GM21717 (cell line): ENCODE data around the gene MAP1S.

ENCODE experiments used
- ATAC-seq: cut with Tn5 transposase; IDR thresholded peaks from one replicate; pipeline ENCODE4 v1.9.1; 2021; ENCODE audit warnings: mild to moderate bottlenecking, moderate library complexity; ENCODE audit not compliant: unreplicated experiment

MAP1S gene

DNA sequence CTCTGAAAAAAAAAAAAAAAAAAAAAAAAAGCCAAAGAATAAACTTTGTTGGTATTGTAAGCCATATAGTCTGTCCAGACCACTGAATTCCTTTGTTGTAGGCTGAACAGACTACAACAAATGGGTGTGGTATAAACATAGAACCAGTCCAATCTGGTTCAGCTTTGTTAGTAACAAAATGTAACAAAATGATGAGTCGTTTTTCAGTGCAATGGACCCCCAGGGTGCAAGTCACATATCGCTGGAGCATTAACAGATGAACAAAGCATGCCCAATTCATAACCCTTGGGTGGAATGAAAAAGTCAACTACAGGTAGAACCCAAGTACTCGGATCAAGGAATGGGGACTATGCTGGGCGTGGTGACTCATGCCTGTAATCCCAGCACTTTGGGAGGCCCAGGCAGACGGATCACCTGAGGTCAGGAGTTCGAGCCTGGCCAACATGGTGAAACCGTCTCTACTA lies 18.4 kb downstream of the MAP1S start:
- no peak for ATAC-seq

DNA sequence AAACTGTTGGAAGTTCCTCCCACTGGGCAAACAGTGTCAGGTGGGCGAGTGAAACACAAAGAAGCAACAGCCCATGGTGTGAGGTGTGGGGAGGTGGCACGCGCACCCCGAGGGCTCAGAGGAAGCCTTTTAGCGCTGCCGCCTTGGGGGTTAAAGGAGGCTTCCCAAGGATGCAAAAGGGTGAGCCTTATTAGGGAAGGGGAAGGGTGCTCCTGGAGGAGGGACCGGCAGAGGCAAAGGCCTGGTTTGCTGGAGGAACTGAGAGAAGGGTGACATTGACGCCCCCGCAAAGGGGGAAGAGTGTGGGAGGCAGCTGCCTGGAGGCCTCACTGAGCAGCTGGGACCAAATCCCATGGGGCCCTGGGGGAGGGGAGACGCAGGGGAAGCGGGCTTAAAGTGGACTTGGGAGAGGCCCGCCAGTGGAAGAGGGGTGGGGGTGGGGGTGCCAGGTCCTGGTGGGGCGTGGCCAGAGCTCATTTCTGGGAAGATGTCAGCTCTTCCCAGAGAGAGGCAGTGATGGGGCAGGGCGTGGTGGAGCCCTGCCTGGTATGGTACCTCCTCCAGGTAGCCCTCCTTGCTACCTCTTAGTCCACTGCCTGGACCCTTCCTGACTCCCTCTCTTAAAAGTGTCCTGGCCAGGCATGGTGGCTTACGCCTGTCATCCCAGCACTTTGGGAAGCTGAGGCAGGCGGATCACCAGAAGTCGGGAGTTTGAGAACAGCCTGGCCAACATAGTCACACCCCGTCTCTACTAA lies 20.0 kb downstream of the MAP1S start:
- ATAC-seq = no peak

DNA sequence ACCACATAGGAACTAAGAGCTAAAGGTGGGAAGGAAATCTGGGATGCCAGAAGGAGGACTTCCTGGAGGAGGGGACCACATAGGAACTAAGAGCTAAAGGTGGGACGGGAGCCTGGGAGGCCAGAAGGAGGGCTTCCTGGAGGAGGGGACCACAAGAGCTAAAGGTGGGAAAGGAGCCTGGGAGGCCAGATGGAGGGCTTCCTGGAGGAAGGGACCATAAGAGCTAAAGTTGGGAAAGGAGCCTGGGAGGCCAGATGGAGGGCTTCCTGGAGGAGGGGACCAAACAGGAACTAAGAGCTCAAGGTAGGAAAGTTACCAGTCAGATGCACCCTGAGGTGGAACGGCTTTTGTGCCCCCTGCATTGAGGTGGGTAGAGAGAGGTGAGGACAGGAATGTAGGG lies 22.2 kb downstream of the MAP1S start:
- ATAC-seq = no peak

DNA sequence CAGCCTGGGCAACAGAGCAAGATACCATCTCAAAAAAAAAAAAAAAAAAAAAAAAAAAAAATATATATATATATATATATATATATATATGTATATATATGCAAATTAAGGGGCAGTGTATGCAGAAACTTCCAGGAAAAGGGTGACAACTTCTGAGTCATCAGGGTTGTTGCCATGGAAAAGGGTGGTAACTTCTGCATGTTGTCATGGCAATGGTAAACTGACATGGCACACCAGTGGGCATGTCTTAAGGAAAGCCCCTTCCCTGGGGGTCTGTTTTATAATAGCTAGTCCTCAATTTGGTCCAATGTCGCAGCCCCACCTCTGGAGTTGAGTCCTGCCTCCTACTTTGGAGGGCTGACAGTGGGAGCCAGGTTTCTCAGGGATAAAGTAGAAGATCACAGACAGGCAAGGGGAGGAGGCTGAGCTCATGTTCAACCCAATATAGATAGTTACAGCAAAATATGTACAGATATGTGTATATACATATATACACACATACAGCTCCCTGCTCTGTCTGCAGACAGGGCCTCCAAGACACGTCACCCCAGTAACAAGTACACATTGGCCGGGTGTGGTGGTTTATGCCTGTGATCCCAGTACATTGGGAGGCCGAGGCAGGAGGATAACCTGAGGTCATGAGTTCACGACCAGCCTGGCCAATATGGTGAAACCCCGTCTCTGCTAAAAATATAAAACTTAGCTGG lies 24.7 kb downstream of the MAP1S start:
- ATAC-seq = no peak

DNA sequence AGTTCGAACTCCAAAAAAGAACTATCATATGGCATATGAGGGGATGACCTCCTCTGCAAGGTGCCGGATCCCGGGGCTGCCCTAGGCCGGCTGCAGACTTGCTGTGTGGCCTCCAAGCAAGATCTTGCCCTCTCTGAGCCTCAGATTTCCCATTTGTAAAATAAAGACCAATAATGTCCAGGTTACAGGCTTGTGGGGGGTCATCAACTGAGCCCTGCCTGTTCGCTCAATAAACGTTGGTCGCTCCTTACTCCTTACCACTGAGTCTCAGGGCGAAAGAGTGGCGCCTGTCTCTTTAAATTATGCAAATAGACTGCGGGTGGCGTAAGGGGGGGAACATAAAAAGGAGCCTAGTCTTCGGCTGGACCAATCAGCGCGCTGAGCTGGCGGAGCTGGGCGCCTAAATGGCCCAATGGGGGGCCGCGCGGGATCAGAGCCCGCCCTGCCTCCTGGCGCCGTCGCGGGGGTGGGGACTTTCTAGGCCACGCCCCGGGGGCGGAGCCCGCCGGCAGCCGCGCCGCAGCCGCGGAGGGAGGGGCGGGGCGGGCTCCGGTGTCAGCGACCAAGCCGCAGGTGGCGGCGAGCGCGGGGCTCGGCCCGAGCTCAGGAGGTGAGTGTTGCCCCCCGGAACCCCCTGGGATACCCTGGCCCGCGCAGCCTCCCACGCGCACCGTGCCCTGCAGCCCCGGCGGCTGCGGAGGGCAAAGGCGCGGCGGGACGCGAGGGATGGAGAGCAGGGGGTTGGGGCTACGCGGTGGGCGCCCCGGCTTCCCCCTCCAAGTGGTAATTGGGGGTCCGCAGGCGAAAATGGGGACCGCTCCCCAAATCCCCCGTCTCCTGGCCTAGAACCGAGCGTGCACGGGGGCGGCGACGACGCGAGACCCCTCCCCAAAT lies 28.2 kb downstream of the MAP1S start:
- peak; percentile 51 for ATAC-seq

DNA sequence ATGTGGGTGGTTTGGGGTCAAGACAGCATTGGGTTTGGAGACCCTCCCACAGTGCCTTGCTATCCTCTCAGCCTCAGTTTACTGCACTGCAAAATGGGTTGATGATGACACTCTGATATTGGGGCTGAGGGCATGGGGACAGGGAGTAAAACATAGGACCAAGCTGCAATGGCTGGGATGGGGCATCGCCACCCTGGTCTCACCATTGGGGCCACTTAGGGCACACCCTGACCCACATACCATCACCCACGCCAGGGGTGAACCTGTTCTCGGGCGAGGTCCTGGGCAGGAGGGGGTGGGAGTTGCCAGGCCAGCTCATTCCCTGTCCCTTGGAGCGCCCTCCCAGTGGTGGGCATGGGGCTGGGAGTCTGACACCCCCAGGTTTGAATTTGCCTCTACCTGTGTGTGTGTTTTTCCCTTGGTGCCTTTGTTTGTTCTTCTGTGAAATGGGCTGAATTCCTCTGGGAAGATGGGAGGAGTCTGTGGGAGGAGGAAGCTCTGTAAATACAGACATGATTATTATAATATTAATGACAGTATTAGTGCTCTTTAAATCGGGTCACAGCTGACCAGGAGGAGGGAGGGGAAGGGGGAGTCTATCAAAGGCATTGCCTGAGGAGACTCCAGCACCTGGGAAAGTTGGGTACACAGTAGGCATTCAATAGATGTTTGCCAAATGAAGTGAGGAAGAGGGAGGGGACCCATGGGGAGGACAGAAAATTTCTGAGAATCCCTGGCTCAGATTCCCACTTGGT lies 29.8 kb downstream of the MAP1S start:
- no peak for ATAC-seq

DNA sequence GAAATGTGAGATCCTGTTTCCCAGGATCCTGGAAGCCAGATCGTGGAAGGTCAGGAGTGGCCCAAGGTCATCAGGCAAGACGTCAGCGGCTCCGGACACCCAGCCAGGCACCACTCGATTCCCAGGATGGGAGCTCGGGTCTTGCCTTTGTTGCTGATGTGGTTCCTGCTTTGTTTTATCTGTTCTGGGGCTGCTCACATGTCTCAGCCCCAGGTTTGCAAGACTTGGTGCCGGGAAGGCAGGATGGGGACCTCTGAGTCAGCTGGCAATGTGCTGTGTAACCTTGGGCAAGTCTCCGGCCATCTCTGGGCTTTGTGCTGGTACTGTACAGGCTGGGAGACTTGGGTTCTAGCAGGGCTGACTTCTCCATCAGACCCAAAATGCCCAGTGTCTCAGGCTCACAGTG lies 30.6 kb downstream of the MAP1S start:
- ATAC-seq = no peak

DNA sequence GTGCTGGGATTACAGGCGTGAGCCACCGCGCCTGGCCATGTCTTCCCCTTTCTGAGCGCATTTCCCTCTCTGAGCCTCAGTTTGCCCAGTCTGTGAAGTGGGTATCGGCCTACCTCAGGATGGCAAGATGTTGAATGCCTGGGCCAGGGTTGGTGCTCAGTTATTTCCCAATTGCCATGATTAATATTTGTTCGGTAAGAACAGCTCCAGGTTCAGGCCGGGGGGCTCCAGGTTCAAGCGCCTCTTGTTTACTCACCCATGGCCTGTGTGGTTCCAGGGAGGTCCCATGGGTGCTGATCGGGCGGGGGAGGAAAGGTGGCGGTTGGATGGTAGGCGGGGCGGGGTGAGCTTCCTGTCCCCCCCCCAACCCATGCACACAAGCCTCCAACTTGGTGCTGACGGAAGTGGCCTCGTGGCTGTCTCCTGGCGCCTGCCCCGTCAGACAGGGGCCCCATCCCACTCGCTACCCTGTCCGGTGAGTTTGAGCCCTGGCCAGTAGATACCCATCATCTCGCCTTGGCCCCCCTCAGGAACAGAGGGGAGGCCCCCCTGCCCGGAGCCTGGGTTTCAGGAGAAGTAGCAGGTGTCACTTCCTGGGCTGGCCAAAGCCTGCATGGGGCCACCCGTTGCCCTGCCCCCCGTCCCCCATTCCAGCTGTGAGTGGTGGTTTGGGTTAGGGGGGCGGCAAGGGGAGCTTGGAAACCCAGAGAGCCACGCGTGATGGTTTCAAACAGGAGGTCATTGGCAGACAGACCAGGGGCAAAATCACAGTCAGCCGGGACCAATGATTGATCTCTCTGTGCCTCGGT lies 32.0 kb downstream of the MAP1S start, which contains the start of gene FCHO1:
Gene FCHO1, plus strand, starts transcription at position 375 of the 809 bp plus-strand sequence. CDS start 3,688 bp downstream, outside the sequence.
- ATAC-seq = no peak

DNA sequence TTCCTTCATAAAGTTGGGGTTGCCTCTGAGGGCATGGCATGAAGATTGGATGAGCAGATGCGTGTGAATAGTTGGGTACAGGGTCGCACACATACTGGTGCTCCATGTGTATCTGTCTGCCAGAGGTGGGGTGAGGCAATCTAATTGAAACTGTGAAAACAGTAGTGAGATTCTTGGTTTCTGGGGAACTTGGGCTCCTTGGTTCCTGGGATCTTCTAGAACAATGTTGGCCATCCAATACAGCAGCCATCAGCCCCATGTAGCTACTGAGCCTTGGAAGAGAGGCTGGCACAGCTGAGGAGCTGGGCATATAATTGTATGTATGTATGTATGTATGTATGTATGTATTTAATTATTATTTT lies 32.6 kb downstream of the MAP1S start:
- no peak for ATAC-seq

DNA sequence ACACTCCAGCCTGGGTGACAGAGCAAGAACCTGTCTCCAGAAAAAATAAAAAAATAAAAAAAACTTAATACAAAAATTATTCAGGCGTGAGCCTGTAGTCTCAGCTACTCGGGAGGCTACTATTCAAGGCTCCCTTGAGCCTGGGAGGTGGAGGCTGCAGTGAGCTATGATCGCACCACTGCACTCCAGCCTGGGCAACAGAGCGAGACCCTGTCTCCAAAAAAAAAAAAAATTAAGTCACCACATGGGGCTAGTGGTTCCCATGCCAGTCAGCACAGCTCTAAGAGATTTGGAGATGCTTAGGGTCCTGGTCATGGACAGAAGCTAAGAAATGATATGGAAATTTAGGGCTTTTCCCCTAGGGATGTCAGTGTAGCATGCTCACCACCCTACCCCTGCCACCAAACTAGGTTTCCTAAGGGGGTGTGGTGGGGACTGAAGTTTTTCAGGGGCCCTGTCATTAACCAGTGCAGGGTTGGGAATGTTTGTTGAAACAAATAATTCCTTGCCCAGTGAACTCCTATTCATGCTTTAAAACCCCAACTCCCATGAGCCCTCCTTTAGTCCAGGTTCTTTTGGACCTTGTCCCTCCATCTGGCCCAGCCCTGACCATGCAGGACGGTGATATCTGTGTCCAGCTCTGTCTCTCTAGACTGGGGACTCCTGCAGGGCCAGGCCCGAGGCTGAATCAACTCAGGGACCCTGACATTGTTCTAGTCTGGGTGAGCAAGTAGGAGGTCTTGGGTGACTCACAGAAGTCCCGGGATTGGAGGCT lies 33.8 kb downstream of the MAP1S start:
- ATAC-seq = no peak

DNA sequence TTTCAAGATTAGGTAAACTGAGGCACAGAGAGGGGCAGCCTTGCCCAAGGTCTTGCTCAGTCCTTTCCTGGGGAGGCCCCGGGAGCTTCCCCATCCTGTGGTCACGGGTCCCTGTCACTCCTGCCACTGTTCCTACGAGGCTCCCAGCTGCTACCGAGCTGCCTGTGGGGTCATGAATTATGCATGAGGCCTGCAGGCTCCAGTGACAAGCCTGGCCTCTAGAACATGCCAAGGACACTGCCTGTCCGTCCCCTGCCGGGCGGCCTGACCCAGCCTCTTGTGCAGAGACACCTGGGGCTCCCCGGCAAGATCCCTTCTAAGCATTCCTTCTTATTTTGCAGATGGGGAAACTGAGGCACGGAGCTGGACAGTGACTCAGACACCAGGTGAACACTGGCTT lies 34.7 kb downstream of the MAP1S start:
- ATAC-seq = no peak

DNA sequence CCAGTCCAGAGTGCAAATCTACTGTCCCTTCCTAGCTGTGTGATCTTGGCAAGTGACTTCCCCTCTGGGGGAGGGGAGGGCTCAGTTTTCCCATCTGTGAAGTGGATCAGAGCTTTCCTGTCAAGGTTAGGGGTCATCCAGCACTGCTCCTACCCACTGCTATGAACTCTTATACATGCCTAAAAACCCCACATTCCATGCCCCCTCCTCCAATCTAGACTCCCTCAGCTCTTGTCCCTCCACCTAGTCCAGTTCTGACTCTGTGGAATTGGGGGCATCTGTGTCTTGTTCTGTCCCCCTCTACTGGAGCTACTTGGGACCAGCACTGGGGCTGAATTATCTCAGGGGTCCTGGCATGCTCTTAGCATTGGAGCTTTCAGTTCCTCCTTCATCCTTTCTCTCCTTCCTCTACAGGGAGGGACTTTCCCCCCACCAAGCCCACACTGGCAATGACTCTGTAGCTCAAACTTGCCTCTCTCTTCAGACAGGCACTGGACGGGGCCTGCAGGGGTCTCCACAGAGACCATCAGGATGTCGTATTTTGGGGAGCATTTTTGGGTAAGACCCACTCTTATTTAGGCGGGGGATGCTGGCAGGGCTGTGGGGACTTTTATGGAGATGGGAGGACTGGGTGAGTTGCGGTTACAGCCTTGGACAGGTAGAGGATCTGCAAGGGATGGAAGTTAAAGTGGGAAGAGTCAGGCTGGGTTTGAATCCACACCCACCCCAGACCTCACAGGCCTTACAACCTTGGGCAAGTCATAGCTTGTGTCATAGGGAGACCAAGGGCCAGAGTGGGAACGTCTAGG lies 35.6 kb downstream of the MAP1S start:
- no peak for ATAC-seq

DNA sequence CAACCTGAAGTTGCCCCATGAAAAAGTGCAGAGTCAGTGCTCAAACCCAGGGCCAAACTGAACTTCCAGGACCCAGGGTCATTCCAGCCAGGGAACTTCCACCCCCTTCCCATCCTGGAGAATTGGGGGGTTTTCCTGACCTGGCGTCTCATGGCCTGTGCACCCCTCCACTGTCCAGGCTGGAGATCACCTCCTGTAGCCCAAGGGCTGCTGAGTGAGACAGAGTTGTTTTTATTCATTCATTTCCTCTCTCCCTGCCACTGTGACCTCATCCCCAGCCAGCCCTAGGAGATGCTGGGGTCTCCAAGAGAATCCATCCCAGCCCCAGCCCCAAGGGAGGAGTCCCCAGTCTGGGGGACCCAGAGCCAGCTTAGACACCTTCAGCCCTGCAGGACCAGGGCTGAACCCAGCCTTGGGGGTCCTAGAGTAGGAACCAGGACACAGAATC lies 36.2 kb downstream of the MAP1S start:
- ATAC-seq = no peak

DNA sequence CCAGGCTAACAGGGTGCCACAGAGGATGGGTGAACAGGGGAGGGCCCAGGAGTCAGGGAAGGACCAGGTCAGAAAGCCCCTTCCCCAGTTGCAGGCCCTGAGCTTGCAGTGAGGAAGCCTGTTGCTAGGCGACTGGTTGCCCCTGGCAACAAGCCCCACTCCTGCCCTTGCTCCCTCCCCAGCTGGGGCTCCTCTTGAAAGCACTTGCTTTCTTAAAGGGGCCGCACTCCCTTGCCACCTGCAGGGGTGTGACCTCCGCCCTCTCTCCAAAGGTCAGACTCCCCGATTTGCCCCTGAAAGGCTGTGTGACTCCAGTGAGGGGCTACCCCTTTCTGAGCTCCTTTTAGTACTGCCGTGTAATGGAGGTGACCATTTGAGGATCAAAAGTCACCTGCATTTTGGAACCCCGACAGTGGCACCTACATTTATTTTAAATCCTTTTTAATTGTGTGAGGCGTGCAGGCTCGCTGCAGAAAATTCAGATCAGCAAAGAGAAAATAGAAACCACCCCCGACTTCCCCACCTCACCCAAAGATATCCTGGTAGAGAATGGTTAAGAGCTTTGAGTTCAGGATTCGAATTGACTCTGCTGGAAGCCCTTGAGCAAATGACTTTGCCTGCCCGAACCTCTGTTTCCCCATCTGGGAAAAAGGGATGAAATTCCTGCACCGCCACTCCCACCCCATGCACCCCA lies 36.8 kb downstream of the MAP1S start:
- no peak for ATAC-seq

DNA sequence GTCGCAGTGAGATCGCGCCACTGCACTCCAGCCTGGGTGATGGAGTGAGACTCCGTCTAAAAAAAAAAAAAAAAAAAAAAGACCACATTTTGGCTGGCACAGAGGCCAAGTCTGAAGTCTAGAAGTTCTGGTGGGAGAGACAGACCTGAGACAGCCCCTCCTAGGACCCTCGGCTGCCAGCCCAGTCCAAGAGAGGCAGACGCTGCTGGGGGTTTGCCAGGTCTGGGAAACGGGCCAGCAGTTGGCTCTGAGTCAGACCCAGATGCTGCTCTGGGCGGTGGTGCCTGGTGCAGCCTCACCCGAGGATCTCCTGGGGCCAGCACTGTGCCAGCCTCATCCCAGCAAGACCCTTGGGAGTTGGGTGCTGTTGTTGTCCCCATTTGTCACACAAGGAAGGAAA lies 37.8 kb downstream of the MAP1S start:
- ATAC-seq = no peak

DNA sequence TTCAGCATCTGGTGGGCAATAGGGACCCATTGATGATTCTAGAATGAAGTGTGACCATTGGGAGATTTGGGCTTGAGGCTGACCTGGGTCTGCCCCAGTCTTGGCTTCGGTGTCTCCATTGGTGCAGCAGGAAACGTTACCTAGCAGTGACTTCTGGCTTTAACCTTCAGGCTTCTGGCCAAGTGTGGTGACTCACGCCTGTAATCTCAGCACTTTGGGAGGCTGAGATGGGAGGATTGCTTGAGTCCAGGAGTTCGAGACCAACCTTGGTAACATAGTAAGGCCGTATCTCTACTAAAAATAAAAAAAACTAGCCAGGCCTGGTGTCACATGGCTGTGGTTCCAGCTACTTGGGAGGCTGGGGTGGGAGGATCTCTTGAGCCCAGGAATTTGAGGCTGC lies 39.2 kb downstream of the MAP1S start:
- ATAC-seq = no peak

DNA sequence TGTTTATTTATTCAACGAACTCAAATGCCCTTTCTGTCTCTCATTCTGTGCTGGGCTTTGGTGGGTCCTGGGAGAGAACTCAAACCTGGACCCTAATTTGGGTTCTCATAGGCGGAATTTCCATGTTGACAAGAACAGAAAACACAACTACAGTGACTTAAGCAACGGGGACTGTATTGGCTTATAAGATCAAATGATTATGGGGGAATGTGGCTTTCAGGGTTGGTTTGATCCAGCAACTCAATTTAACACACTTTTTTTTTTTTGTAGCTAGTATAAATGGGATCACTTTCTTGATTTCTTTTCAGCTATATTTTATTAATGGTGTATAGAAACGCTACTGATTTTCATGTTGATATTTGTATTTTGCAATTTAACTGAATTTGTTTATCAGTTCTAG lies 41.9 kb downstream of the MAP1S start:
- ATAC-seq = no peak
